Stimulated activated CD8-positive, alpha-beta memory T cell treated with anti-CD3 and anti-CD28 coated beads, Interleukin-4, amount 100 ng/mL, for 24 hours (primary cell): Measurements from ENCODE around the gene NOTCH4.

Experiments used
- DNase-seq: peaks from one replicate; pipeline ENCODE4 v3.0.0-alpha.2; 2020; ENCODE audit warnings: low read depth

The NOTCH4 gene

GRCh38 chr6:32163559-32164258 lies 60.2 kb downstream of the NOTCH4 start:
- no peak for DNase-seq

- DNase-seq: no peak
Measured at GRCh38 chr6:32158052-32158451, 65.8 kb downstream of the NOTCH4 start.

- no peak for DNase-seq
Measured at GRCh38 chr6:32156891-32157290, 67.0 kb downstream of the NOTCH4 start.

GRCh38 chr6:32154514-32155161 lies 69.2 kb downstream of the NOTCH4 start:
- no peak for DNase-seq

GRCh38 chr6:32153564-32154513 lies 70.0 kb downstream of the NOTCH4 start, which contains the start of gene PPT2:
TSS of gene PPT2 (plus strand) at chr6:32154141. CDS start at chr6:32154595, 454 bp downstream.
- DNase-seq: peak; percentile 77

- DNase-seq: no peak
Measured at GRCh38 chr6:32152769-32153563, 70.9 kb downstream of the NOTCH4 start.

GRCh38 chr6:32151863-32152768 lies 71.8 kb downstream of the NOTCH4 start, which contains the start of gene PRRT1:
TSS of gene PRRT1 (minus strand) at chr6:32151939. CDS start at chr6:32151827, 112 bp downstream.
- DNase-seq: no peak

- DNase-seq: no peak
Measured at GRCh38 chr6:32151181-32151862, 72.5 kb downstream of the NOTCH4 start.

- DNase-seq: no peak
Measured at GRCh38 chr6:32149932-32150870, 73.7 kb downstream of the NOTCH4 start.

- DNase-seq: no peak
Measured at GRCh38 chr6:32149092-32149755, 74.6 kb downstream of the NOTCH4 start.

- DNase-seq: peak; percentile 49
Measured at GRCh38 chr6:32148289-32149091, 75.4 kb downstream of the NOTCH4 start.

GRCh38 chr6:32147401-32148132 lies 76.3 kb downstream of the NOTCH4 start:
- DNase-seq: no peak

- no peak for DNase-seq
Measured at GRCh38 chr6:32146687-32147086, 77.2 kb downstream of the NOTCH4 start.

- no peak for DNase-seq
Measured at GRCh38 chr6:32146287-32146686, 77.6 kb downstream of the NOTCH4 start.
